ENCODE data around the gene NPPB.

GRCh38 chr1:11847667-11848372 lies 10.9 kb downstream of the NPPB start, which contains the start of gene NPPA:
- TF ChIP-seq, protein P1, sequence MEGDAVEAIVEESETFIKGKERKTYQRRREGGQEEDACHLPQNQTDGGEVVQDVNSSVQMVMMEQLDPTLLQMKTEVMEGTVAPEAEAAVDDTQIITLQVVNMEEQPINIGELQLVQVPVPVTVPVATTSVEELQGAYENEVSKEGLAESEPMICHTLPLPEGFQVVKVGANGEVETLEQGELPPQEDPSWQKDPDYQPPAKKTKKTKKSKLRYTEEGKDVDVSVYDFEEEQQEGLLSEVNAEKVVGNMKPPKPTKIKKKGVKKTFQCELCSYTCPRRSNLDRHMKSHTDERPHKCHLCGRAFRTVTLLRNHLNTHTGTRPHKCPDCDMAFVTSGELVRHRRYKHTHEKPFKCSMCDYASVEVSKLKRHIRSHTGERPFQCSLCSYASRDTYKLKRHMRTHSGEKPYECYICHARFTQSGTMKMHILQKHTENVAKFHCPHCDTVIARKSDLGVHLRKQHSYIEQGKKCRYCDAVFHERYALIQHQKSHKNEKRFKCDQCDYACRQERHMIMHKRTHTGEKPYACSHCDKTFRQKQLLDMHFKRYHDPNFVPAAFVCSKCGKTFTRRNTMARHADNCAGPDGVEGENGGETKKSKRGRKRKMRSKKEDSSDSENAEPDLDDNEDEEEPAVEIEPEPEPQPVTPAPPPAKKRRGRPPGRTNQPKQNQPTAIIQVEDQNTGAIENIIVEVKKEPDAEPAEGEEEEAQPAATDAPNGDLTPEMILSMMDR (IDR thresholded peaks at IDR 0.05), result no peak
- TF ChIP-seq CHD4 (IDR thresholded peaks at IDR 0.05; ENCODE audit: borderline replicate concordance) (no peak), EP300 (IDR thresholded peaks at IDR 0.05) (no peak), POLR2A (IDR thresholded peaks at IDR 0.05; ENCODE audit: low read length) (no peak)
- TF ChIP-seq, protein P2, sequence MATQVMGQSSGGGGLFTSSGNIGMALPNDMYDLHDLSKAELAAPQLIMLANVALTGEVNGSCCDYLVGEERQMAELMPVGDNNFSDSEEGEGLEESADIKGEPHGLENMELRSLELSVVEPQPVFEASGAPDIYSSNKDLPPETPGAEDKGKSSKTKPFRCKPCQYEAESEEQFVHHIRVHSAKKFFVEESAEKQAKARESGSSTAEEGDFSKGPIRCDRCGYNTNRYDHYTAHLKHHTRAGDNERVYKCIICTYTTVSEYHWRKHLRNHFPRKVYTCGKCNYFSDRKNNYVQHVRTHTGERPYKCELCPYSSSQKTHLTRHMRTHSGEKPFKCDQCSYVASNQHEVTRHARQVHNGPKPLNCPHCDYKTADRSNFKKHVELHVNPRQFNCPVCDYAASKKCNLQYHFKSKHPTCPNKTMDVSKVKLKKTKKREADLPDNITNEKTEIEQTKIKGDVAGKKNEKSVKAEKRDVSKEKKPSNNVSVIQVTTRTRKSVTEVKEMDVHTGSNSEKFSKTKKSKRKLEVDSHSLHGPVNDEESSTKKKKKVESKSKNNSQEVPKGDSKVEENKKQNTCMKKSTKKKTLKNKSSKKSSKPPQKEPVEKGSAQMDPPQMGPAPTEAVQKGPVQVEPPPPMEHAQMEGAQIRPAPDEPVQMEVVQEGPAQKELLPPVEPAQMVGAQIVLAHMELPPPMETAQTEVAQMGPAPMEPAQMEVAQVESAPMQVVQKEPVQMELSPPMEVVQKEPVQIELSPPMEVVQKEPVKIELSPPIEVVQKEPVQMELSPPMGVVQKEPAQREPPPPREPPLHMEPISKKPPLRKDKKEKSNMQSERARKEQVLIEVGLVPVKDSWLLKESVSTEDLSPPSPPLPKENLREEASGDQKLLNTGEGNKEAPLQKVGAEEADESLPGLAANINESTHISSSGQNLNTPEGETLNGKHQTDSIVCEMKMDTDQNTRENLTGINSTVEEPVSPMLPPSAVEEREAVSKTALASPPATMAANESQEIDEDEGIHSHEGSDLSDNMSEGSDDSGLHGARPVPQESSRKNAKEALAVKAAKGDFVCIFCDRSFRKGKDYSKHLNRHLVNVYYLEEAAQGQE (IDR thresholded peaks at IDR 0.05), result no peak

All from A549 (cell line).